Esophagus muscularis mucosa (tissue), 4 donors: ENCODE results near the gene SF3B5. TPM values are rescaled to one million over a fixed set of nuclear protein-coding genes. Genes with fewer than 3 reads are reported as not detected.

ENCODE experiments used
- DNase-seq: peaks from one replicate; pipeline ENCODE4 v3.0.0-alpha.2; 2017; ENCODE audit errors: extremely low spot score
- H3K27ac ChIP-seq, 4 donors: fragments of 200-600 bp; sonication (generic); replicated peaks in 1 of 4; 1 replicate in 3 of 4; 2 replicates in 1 of 4; pipeline ENCODE4 v1.5.1; 2016 to 2019; ENCODE audit warnings: mild to moderate bottlenecking in 1 of 4
- H3K27me3 ChIP-seq, 4 donors: fragments of 200-600 bp; sonication (generic); one replicate each; pipeline versions ENCODE4 v1.5.1 to v1.6.0; 2016 to 2019
- H3K36me3 ChIP-seq, 4 donors: fragments of 200-600 bp; sonication (generic); one replicate each; pipeline ENCODE4 v1.5.1; 2016 to 2019
- H3K4me1 ChIP-seq, 4 donors: fragments of 200-600 bp; sonication (generic); one replicate each; pipeline ENCODE4 v1.5.1; 2016 to 2019
- H3K4me3 ChIP-seq, 4 donors: fragments of 200-600 bp; sonication (generic); 1 replicate in 2 of 4; 2 replicates in 2 of 4; pipeline ENCODE4 v1.5.1; 2016 to 2019; ENCODE audit warnings: mild to moderate bottlenecking in 4 of 4, moderate library complexity in 1 of 4
- H3K9me3 ChIP-seq, 4 donors: fragments of 200-600 bp; sonication (generic); 1 replicate in 3 of 4; 2 replicates in 1 of 4; pipeline ENCODE4 v1.5.1; 2016 to 2019
- CTCF ChIP-seq, 3 experiments: fragments of 200-600 bp in 2 of 3; fragments of 450-650 bp in 1 of 3; sonication (generic) in 2 of 3; IDR thresholded peaks; one replicate each; pipeline ENCODE4 v1.5.1; 2017 to 2019; ENCODE audit warnings: antibody characterized with exemption in 3 of 3, mild to moderate bottlenecking in 2 of 3, moderate library complexity in 1 of 3
- EP300 ChIP-seq: sonication (generic); formaldehyde crosslinking; IDR thresholded peaks from one replicate; pipeline ENCODE4 v1.6.1; 2017; ENCODE audit warnings: antibody characterized with exemption
- POLR2A ChIP-seq: fragments of 450-650 bp; IDR thresholded peaks from one replicate; pipeline ENCODE4 v1.6.1; 2017; ENCODE audit warnings: antibody characterized with exemption, moderate library complexity, mild to moderate bottlenecking, low read depth
- POLR2AphosphoS5 ChIP-seq, 2 donors: sonication (generic); formaldehyde crosslinking; IDR thresholded peaks; one replicate each; pipeline ENCODE4 v1.6.1; 2017; ENCODE audit warnings: antibody characterized with exemption in 2 of 2
- WGBS: methylation state at CpG from one replicate; pipeline ENCODE4 v1.1.5; 2018; 5-methylcytosine and 5-hydroxymethylcytosine counted together
- intact Hi-C: fragments of 100-400 bp; cut with DNase I; formaldehyde crosslinking; loops from one replicate; pipeline ENCODE4 v1.15.1; 2023
- total RNA-seq, 4 donors: library from RNA; depleted of rRNA; stranded (reverse); fragments of >200 nt; gene quantifications; one replicate each; pipeline versions ENCODE4 v1.1.0 to v1.2.1, GENCODE V29; 2016

Gene SF3B5
- total RNA-seq, 4 donors from 2014 or later: 79.2 to 134 (median 99.6) TPM

GRCh38 chr6:144059139-144059538 is 36.2 kb downstream of the SF3B5 start:
- TF ChIP-seq CTCF (IDR thresholded peaks at IDR 0.05): no peak
- TF ChIP-seq EP300: no peak
- TF ChIP-seq POLR2A: no peak
- TF ChIP-seq POLR2AphosphoS5 (IDR thresholded peaks at IDR 0.05): no peak
- intact Hi-C loops: no loop called here
- Histone ChIP-seq H3K27me3 (peaks cover 0 to 11% (median 5%) of the 10 kb centered on the region in 4 donors), H3K27ac (no peak overlapping the region), H3K4me1 (peaks cover 9 to 14% (median 13%) of the 10 kb centered on the region in 4 donors), H3K36me3 (no peaks in the 10 kb centered on the region), H3K9me3 (no peaks in the 10 kb centered on the region), H3K4me3 (no peak overlapping the region)
- 100% methylated on average over 1 of the region's 1 CpG for WGBS
- DNase-seq: no peak

- intact Hi-C loops: no loop called here
- TF ChIP-seq POLR2A (no peak), POLR2AphosphoS5 (IDR thresholded peaks at IDR 0.05) (no peak), CTCF (IDR thresholded peaks at IDR 0.05) (no peak), EP300 (no peak)
- 62% methylated on average over 6 of the region's 6 CpGs for WGBS
- H3K27ac ChIP-seq: no peak overlapping the region
- H3K9me3 ChIP-seq: no peaks in the 10 kb centered on the region
- no peaks in the 10 kb centered on the region for H3K27me3 ChIP-seq
- H3K4me3 ChIP-seq: no peak overlapping the region
- no peaks in the 10 kb centered on the region for H3K4me1 ChIP-seq
- DNase-seq: no peak
- no peaks in the 10 kb centered on the region for H3K36me3 ChIP-seq
Measured at GRCh38 chr6:144055121-144055931, 40.0 kb downstream of the SF3B5 start.

GRCh38 chr6:144053601-144054000 is 41.8 kb downstream of the SF3B5 start:
- Histone ChIP-seq H3K4me1 (no peaks in the 10 kb centered on the region), H3K9me3 (no peaks in the 10 kb centered on the region), H3K27me3 (no peaks in the 10 kb centered on the region), H3K36me3 (no peaks in the 10 kb centered on the region), H3K4me3 (no peak overlapping the region), H3K27ac (no peak overlapping the region)
- 71% methylated on average over 3 of the region's 3 CpGs for WGBS
- no peak for DNase-seq
- no peak for TF ChIP-seq EP300
- TF ChIP-seq CTCF (IDR thresholded peaks at IDR 0.05): no peak
- TF ChIP-seq POLR2A: no peak
- no peak for TF ChIP-seq POLR2AphosphoS5 (IDR thresholded peaks at IDR 0.05)
- intact Hi-C loops: no loop called here

- Histone ChIP-seq H3K27me3 (peaks cover 0 to 6% (median 0%) of the 10 kb centered on the region in 4 donors), H3K9me3 (no peaks in the 10 kb centered on the region), H3K36me3 (no peaks in the 10 kb centered on the region), H3K4me1 (no peaks in the 10 kb centered on the region), H3K4me3 (no peak overlapping the region), H3K27ac (no peak overlapping the region)
- intact Hi-C loops: no loop called here
- TF ChIP-seq POLR2AphosphoS5 (IDR thresholded peaks at IDR 0.05): no peak
- no peak for DNase-seq
Measured at GRCh38 chr6:144052488-144052887, 42.9 kb downstream of the SF3B5 start.

- no peak for DNase-seq
- Histone ChIP-seq H3K27me3 (peaks cover 0 to 6% (median 0%) of the 10 kb centered on the region in 4 donors), H3K27ac (no peak overlapping the region), H3K4me3 (no peak overlapping the region), H3K9me3 (peaks cover 0 to 3% (median 0%) of the 10 kb centered on the region in 4 donors), H3K36me3 (no peaks in the 10 kb centered on the region), H3K4me1 (no peaks in the 10 kb centered on the region)
- intact Hi-C loops: no loop called here
- TF ChIP-seq POLR2AphosphoS5 (IDR thresholded peaks at IDR 0.05): no peak
- TF ChIP-seq EP300: no peak
- no peak for TF ChIP-seq POLR2A
- TF ChIP-seq CTCF (IDR thresholded peaks at IDR 0.05): no peak
- WGBS: 63% methylated on average over 1 of the region's 1 CpG
Measured at GRCh38 chr6:144049386-144049785, 46.0 kb downstream of the SF3B5 start.
